LNCAP (cell line): Measurements from ENCODE around the gene TMEM11.
A peak's percentile ranks its signal among the peaks of the same experiment; 100 is the strongest.

Experiments used
- CTCF ChIP-seq: fragments of 450-650 bp; IDR thresholded peaks from 2 replicates; pipeline ENCODE4 v1.5.1; 2017; ENCODE audit warnings: mild to moderate bottlenecking

The TMEM11 gene

DNA sequence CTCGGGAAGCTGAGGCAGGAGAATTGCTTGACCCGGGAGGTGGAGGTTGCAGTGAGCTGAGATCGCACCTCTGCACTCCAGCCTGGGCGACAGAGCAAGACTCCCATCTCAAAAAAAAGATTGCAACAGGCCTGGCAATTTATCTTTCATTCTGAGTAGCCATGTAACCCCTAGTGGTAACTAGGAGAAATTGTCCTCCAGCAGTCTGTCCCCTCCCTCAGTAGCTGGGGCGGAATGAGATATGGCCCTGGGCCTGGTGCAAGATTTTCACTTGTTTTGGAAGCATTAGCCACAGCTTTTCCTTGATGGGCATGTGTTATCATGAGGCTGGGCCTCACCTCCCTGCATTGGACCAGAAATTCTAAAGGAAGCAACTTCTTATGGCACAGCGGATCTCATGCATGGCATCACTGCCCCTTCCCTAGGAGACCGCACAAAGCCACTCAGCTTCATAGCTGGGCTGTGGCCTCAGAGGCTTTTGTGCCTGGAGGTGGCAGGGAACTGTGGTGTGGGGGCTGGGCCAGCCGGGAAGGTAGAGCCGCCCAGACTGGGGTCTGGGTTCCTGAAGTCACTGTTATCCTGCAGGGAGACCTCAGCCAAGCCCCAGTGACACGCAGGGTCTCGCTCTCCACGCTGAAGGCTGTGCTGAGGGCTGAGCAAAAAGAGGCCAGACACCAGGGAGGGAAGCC, 25.9 kb upstream of the TMEM11 start:
- peak; percentile 59 for TF ChIP-seq CTCF

DNA sequence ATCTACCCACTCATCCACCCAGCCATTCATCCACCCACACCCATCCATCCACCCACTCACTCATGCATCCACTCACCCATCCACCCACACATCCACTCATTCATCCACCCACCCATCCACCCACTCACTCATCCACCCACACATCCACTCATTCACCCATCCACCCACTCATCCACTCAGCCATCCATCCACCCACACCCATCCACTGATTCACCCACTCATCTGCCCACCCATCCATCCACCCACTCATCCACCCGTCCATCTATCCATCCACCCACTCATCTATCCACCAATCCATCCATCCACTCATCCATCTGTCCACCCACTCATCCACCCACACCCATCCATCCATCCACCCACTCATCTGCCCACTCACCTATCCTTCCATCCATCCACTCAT, 22.0 kb upstream of the TMEM11 start:
- TF ChIP-seq CTCF, result no peak

DNA sequence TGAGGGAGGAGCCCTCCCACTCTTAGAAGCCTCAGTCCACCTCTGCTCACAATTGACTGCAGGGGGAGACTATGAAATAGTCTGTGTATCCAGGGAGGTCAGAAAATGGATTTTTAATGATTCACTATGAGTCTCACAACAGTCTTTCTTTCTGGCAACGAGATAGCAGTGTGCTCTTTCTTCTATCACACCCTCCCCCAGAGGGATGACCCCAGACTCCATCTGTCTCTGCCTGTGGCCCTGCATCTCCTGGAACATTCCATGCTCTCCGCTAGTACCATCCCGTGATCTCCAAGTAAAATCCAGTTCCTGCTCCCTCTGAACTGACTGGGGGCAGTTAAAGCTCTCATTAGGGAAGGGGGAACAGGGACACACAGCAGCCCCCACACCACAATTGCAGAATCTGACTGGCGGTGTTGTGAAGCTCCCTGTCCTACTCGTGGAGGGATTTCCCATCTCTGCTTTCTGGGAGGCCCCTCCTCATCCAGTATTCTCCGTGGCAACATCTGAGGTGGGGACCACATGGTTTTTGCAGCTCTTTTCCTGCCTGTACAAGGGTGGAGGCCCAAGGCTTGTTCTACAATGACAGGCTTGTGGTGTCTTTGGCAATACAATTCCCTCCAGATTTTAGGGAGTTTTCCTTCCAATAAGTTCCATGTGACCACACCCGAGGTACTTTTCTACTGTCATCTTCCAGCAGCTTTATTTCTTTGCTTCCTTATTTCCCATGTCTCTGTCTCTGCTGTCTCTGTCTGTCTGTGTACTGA, 19.8 kb upstream of the TMEM11 start:
- no peak for TF ChIP-seq CTCF

DNA sequence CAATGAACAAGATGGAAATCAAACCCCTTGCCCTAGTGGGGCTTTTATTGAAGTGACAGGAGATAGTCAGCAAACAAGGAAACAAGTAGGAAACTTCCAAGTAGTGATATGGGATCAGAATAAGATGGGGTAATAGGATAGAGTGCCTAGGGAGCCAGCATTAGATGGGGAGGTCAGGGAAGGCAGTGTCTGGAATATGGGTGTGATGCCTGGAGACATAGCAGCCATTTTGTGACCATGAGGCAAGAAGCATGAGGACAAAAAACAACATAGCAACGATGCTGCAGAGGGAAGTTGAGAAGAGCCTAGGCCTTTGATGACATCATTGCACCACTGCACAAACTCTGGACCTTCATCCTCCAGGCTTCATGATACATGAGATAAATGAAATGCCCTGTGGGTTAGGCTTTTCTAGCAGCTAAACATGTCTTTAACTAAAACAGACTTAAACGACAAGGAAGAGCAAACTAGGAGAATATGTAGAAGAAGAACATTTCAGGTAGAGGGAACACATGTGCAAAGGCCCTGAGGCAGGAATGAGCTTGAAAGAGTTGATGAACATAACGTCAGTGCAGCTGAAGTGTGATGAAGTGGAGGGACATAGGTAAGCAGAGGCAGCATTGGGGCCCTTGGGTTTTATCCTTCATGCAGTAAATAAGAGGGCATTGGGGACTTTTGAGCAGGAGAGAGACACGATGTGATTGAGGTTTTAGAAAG, 18.2 kb upstream of the TMEM11 start:
- TF ChIP-seq CTCF, result no peak

- TF ChIP-seq CTCF, result no peak
These were observed 17.6 kb upstream of the TMEM11 start for GRCh38 chr17:21231533-21231932.

GRCh38 chr17:21228845-21229244, 14.9 kb upstream of the TMEM11 start:
- no peak for TF ChIP-seq CTCF

DNA sequence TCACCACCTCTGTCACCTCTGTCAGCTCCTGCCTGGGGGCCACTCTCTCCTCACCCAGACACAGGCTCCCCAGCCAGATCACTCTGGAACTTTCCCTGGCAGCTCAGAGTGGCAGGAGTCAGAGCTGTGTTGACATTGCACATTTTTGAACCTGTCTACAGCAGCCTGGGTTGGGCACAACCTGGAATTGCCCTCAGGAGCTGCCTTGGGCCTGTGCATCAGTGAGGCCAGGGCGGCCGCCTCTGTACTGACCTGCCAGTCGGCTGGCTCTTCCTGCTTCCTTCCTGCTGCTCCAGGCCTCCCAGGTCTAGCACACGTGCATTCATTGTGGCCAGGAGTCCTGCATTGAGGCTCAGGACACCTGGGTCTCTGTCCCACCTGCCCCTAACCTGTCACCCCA, 14.2 kb upstream of the TMEM11 start:
- TF ChIP-seq CTCF, result no peak
